ENCODE results near the gene DNASE1L3.
"Not testable (repeated sequence)": the region's sequence is repeated elsewhere in the genome, so short reads cannot be mapped to it uniquely, and the experiment has no call there.

DNASE1L3 gene

DNA sequence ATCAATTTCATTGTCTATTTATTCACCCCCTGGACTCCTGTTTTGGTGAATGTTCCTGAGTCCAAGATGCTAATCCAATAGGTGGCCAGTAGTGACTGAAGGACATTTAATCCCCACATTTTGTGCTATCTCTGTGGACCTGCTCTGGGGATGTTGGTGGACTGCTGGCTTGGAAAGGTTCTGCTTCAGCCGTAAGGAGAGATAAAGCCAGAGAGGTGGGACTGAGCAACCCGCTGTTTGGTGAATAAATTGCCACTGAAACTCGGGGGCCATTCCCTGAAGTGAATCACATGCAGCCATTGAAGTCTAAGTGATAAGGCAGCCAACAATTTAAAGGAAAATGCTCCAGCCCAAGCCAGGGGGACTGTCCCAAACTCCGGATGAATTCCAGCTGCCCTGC lies 25.2 kb upstream of the DNASE1L3 start:
- no peak for DNase-seq

- DNase-seq = peak; percentile 77
Measured at GRCh38 chr3:58234516-58234931, 23.8 kb upstream of the DNASE1L3 start.

DNA sequence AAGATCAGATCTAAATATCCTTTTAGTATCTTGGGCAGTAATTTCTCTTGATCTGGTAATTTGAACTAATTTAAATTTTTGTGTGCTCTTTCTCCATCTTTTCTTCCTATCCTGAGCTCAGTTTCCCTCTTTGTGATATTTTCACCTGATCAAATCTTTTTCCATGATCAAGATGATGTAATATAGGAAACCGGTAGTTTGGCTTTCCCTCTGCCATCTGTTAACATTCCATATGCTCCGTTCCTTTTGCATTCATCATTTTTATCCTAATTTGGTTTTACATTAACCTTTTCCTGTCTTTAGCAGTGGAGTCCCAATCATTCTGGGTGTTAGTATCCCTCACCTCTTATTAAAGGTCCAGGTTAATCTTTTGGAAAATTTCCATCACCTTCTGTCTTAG lies 20.9 kb upstream of the DNASE1L3 start:
- DNase-seq = peak; percentile 65

- DNase-seq = no peak
Measured at GRCh38 chr3:58230876-58231552, 20.2 kb upstream of the DNASE1L3 start.

GRCh38 chr3:58227933-58228332 lies 17.2 kb upstream of the DNASE1L3 start:
- not testable (repeated sequence) for DNase-seq

GRCh38 chr3:58223855-58224254 lies 13.1 kb upstream of the DNASE1L3 start:
- DNase-seq = no peak

DNA sequence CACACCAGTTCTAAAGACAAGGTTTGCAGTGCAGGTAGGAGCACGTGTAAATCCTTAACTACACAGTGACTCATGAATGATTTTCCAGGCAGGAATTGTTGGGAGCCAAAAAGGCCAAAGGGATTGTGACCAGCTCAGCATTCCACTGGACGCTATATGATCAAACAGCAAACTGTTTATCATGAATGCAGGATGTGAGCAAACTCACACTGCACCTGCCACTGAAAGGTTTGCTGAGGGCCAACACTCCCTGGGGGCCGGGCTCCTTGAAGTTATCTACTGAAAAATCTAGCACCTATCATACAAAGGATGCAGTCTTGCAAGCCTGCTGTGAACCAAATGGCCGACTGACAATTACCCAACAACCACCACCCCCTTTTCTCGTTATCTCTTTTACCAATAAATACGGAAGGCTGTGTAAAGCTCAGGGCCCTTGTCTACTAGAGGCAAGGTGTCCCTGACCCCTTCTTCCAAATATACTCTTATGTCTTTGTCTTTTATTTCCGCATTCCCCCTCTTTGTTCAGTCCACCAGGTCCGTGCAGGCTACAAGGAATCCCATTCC lies 11.5 kb upstream of the DNASE1L3 start:
- no peak for DNase-seq

GRCh38 chr3:58218904-58219303 lies 8.1 kb upstream of the DNASE1L3 start:
- DNase-seq = no peak

GRCh38 chr3:58217209-58217811 lies 6.5 kb upstream of the DNASE1L3 start:
- peak; percentile 34 for DNase-seq

DNA sequence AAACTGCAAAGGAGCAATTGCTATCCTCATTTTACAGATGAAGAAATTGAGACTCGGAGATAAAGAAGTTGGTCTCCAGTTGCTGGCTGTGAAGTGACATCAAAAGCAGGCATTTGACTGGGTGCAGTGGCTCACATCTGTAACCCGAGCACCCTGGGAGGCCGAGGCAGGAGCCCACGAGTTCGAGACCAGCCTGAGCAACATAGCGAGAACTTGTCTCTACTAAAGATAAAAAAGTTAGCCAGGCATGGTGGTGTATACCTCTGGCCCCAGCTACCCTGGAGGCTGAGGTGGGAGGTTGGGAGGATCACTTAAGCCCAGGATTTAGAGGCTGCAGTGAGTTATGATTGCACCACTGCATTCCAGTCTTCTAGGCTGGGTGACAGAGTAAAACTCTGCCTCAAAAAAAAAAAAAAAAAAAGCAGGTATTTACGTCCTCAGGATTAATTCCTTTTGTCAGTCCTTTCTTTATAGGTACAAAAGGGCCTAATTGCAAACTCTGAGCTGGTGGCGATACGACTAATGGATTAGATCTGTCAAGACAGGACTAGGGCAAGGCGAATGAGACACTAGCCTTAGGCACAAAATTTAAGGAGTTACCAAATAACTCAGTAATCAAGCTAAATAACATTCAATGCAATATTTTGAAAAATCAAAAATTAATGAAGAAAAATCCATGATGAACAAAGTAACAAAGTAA lies 5.9 kb upstream of the DNASE1L3 start:
- DNase-seq = no peak

DNA sequence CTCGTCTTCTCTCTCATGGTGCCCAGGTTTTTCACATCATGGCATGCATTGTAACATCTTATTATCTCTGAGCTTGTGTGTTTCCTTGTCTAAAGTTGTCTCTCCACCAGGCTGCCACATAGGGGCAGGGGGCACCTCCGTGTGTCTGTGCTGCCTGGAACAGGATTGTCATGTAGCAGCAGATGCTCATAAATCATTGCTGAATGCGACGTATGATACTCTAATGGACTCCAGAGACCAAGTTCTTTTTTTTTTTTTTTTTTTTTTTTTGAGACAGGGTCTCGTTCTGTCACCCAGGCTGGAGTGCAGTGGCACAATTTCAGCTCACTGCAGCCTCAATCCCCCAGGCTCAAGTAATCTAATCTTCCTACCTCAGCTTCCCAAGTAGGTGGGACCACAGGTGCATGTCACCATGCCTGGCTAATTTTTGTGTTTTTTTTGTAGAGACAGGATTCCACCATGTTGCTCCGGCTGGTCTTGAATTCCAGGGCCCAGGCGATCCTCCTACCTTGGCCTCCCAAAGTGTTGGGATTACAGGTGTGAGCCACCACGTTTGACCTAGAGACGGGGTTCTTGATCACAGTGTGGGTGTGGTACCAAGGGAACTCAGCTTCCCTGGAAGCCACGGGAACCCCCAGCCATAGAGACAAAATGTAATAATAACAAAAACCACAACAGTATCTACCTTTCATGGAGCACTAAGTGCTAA lies 4.7 kb upstream of the DNASE1L3 start:
- no peak for DNase-seq

DNA sequence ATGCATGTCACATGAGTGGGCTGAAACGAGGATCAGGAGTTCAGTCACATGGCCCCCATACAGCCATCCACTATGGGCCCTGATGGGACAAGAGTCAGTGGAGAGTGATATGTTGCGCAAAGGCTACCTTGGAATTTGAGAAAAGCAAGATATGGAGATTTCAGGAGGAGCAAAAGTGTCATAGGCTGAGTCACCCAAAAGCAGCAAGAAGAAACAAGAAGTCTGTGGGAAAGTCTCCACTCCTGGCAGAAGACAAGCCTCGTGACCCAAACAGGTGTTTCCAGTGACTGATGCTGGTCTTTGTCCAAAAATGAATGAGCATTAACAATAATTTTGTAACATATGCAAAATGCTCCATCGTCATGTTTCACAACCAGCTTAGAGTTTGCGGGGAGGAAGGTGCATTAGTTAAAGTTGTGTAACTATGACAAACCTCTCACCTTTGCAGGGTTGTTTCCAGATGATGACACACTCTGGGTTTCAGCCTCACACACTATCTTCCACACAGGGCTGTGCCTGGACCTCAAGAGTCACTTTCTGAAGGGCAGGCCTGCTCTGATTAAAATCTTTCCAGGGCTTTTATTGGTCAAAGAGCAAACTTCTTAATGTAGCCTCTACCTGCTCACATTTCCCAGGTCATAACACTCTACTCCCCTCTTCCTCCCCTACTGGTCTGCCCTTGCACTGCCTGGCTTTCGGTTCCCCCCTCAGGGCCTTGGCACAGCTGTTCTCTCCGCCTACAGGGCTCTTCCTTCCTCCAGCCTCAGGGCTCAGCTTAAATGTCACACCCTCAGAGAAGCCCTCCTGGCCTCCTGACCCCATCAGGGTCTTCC lies 3.9 kb upstream of the DNASE1L3 start:
- DNase-seq = no peak

- no peak for DNase-seq
Measured at GRCh38 chr3:58209933-58210332, 839 bp downstream of the DNASE1L3 start.

DNA sequence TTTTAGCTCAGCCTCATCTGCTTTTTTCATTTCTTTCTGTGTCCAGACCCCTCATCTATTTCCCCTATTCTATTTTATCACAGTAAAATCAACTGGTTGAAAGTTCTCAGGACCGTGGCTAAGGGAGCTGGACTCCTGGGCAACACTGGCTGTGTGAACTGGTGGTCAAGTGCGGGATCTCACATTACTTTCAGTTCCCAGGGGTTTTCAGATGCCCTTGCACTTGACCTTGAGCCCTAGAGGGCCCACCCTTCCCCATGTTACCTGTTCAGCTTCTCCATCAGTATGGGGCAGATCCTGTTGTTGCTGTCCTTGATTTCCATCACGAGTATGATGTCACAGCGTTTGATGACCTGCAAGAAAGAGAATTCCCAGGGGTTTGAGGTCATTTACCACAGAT lies 2.8 kb downstream of the DNASE1L3 start:
- no peak for DNase-seq

DNA sequence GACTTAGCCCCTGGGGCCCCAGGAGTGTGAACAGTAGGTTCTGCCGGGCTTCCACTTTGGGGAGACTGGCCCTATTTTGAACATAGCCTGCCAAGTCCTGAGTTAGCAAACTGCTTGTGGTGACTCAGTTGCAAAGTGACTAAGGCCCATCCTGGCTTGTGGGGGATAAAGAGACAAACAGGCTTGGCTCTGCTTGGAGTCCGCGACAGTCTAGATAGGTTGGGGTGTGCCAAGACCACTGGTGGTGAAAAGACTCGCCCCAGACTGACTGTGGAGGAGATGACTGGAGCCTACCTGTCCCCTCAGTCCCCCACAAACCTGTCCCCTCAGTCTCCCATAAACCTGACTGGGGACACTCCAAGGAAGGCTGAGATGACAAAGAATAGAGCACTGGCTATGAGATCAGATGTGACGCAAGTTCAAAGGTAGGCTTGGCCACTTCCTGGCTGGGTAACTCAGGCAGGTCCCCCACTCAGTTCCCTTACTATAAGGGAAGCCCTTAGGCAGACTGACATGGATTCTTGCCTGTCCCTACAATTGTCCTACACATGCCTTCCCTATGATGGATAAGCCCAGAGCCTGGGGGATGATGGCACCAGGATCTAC lies 4.3 kb downstream of the DNASE1L3 start:
- no peak for DNase-seq

DNA sequence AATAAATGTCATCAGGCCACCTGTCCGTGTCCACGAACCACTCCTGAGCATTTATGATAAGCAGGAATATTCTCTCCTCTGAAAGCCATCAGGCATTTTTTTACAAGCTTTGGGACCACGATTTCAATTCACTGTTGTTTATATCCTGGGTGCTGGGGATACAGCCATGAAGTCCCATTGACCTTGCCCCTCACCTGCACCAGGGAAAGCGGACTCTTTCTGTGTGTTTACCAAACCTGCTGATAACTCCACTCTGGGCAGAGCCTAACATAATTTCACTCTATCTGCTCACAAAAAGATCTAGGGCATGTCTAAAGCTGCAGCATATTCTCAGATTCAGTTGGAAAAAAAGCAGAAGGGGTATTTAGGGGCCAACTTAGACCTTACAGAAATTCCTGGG lies 4.8 kb downstream of the DNASE1L3 start:
- DNase-seq = no peak

DNA sequence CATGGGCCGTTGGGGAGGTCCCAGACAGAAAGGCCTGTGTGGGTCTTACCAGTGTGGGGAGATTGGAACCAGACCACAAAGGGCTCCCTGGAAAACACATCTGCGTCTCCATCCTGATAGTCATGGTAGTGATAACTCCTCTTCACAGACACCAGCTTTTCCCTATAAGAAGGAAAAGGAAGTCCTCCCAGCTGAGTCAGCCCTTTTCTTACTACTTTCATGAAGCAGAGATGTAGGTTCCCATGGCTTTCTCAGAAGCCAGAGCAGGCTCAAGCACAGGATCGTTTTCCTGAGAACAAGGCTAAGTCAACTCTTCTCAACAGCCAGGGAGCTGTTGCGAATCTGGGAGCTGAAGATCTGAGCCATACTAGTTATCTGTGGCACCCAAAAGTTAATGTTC lies 6.1 kb downstream of the DNASE1L3 start:
- DNase-seq = no peak

GRCh38 chr3:58203541-58203940 lies 7.2 kb downstream of the DNASE1L3 start:
- no peak for DNase-seq

GRCh38 chr3:58202917-58203360 lies 7.8 kb downstream of the DNASE1L3 start:
- no peak for DNase-seq

DNA sequence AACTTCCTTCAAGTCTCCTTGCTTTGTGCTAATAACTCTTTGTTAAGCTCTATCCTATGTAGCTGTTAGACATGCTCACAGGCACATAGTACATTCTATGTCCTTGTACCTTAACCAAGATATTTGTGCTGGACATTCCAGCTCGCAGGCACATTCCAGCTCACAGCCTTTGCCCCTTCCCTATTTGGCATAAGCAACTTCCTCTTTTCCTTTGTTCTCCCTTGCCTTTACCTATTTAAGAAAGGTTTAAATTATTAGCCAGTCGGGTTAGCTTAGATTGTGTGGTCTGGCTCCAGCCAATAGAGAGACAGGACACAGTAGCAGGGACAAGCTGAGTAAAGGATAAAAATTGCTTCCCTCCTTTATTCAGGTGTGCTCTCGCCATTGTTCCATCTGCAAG lies 9.3 kb downstream of the DNASE1L3 start:
- DNase-seq = not testable (repeated sequence)

- DNase-seq = no peak
Measured at GRCh38 chr3:58200846-58201355, 9.9 kb downstream of the DNASE1L3 start.

Data from NCI-H1694 treated with DMSO at 0.1 percent for 48 hours (cell line).